ENCODE measurements around the gene SORT1.

Gene SORT1

DNA sequence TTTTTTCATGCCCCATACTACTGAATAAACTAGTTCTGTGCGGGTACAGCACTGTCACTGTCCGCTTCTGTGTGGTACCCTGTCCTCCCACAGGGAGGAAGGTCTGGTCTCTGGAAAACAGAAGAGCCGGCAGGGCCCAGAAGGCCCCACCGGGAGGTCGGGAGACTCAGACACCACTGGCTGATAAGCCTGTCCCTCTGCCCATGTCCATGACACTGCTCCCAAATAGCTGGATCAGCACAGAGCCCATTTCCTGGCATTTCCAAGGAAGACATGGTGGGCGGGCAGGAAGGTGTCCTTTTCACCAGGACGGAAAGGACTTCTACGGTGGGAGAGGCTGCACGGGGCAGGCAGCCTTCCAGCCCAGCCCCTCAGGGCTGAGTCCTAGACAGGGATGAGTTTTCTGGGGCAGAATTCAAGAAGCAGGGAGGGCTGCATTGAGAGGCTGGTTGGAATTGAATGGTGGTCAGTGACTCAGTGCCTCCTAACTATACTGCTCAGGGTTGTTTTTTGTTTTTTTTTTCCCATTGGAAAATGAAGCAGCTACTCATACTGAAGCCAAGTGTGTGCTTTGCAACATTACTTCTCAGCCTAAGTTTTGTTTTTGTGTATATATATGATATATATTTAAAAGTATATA is 121.9 kb downstream of the SORT1 start:
- no peak for DNase-seq (ENCODE audit: low read depth in 2 of 2)

- DNase-seq (ENCODE audit: low read depth in 2 of 2): no peak
Observed at GRCh38 chr1:109274533-109275476, 122.9 kb downstream of the SORT1 start.

GRCh38 chr1:109273570-109274288 is 124.0 kb downstream of the SORT1 start:
- DNase-seq (ENCODE audit: low read depth in 2 of 2): no peak

- no peak for DNase-seq (ENCODE audit: low read depth in 2 of 2)
Observed at GRCh38 chr1:109272831-109273547, 124.7 kb downstream of the SORT1 start.

DNA sequence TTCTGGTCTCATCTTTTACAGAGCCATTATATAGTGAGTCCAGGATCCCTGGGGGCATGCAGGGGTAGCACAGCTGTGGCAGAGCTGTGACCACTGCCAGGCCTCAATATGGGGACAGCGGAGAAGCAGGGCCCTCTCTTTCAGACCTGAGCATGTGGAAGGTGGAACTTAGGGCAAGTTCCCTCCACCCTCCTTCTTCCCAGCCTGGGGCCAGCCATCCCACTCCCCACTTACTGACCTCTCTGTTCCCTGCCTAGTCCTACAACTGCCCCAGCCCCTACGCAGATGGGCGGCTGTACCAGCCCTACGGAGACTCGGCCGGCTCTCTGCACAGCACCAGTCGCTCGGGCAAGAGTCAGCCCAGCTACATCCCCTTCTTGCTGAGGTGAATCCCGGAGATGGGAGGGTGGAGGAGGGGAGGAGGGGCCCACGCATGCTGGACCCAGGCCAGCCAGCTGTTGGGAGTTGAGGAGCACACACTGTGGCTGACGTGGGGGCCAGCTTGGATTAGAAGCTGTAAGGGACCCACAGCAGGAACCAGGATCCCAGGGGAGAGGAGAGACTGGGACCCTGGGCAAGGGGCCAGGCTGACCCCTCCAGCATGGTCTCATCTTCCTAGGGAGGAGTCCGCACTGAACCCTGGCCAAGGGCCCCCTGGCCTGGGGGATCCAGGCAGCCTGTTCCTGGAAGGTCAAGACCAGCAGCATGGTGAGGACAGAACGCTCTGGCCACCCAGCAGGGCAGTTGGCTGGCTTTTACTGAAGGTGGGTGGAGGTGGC is 125.5 kb downstream of the SORT1 start:
- DNase-seq (ENCODE audit: low read depth in 2 of 2): no peak

- no peak for DNase-seq (ENCODE audit: low read depth in 2 of 2)
Observed at GRCh38 chr1:109271458-109271857, 126.3 kb downstream of the SORT1 start.

- DNase-seq (ENCODE audit: low read depth in 2 of 2): no peak
Observed at GRCh38 chr1:109270623-109271317, 126.9 kb downstream of the SORT1 start.

DNA sequence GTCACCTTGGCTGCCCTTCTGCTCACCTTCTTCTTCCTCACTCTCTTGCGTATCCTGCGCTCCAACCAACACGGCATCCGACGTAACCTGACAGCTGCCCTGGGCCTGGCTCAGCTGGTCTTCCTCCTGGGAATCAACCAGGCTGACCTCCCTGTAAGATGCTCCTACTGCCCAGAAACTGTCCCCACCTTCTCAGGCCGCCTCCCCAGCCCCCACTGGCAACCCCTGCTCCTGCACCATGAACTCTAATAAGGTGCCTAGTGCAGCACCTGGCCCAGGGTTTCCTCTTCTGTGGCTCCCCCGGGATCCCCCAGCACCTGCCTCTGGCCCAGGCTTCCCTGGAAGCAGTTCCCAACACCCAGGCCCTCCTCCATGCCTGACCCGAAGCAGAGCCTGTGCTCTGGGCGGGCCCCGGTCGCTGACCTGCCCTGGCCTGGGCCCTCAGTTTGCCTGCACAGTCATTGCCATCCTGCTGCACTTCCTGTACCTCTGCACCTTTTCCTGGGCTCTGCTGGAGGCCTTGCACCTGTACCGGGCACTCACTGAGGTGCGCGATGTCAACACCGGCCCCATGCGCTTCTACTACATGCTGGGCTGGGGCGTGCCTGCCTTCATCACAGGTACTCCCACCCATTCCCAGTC is 127.6 kb downstream of the SORT1 start:
- DNase-seq (ENCODE audit: low read depth in 2 of 2): no peak

DNA sequence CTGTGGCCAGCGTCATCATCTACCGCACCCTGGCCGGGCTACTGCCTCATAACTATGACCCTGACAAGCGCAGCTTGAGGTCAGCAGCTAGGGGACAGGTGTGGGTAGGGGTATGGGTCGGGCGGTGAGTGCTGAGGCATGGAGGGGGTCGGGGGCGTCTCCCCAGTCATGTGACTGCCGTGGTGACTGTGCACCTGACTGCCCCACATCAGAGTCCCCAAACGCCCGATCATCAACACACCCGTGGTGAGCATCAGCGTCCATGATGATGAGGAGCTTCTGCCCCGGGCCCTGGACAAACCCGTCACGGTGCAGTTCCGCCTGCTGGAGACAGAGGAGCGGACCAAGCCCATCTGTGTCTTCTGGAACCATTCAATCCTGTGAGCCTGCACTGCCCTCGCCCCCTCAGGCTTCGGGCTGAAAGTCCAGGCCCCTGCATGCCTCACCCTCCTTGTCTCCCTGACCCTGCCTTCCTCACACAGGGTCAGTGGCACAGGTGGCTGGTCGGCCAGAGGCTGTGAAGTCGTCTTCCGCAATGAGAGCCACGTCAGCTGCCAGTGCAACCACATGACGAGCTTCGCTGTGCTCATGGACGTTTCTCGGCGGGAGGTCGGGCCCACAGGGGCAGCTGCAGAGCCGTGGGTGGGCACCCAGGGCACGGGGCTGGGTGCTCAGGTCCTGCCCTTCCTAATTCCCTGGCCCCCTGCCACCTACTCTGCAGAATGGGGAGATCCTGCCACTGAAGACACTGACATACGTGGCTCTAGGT is 128.3 kb downstream of the SORT1 start:
- no peak for DNase-seq (ENCODE audit: low read depth in 2 of 2)

GRCh38 chr1:109268431-109269211 is 129.1 kb downstream of the SORT1 start:
- no peak for DNase-seq (ENCODE audit: low read depth in 2 of 2)

DNA sequence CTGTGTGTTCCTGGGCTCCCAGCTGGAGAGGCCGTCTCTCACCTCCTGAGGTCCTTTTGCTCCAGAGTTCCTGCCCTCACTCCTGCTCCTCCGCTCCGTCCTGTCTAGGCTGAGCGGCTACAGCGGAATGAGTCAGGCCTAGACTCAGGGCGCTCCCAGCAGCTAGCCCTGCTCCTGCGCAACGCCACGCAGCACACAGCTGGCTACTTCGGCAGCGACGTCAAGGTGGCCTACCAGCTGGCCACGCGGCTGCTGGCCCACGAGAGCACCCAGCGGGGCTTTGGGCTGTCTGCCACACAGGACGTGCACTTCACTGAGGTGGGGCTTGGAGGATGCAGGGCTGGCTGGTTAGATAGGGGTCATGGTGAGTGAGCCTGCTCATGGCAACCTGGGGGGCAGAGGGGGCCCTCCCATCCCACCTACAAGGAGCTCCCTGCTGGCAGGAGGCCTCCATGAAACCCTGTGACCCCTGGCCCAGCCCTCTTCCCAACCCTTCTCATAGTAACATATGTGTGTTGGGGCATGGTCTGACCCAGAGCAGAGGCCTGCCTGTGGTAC is 129.9 kb downstream of the SORT1 start:
- no peak for DNase-seq (ENCODE audit: low read depth in 2 of 2)

- DNase-seq (ENCODE audit: low read depth in 2 of 2): no peak
Observed at GRCh38 chr1:109266965-109267364, 130.8 kb downstream of the SORT1 start.

DNA sequence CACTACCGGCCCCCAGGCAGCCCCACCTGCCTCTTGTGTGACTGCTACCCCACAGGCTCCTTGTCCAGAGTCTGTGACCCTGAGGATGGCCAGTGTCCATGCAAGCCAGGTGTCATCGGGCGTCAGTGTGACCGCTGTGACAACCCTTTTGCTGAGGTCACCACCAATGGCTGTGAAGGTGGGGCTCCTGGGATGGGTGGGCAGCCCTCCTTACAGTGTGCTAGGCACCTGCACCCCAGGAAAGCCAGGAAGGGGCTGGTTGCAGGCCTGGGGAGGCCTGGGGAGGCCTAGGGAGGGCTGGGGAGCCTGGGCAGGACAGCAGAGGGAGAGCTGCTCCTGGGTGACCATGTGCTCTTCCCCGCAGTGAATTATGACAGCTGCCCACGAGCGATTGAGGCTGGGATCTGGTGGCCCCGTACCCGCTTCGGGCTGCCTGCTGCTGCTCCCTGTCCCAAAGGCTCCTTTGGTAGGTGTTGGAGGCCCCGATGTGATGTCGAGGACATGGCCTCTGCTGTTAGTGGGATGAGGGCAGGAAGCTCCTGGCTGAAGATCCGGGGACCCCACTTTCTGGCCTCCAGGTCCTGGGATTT is 131.9 kb downstream of the SORT1 start:
- no peak for DNase-seq (ENCODE audit: low read depth in 2 of 2)

DNA sequence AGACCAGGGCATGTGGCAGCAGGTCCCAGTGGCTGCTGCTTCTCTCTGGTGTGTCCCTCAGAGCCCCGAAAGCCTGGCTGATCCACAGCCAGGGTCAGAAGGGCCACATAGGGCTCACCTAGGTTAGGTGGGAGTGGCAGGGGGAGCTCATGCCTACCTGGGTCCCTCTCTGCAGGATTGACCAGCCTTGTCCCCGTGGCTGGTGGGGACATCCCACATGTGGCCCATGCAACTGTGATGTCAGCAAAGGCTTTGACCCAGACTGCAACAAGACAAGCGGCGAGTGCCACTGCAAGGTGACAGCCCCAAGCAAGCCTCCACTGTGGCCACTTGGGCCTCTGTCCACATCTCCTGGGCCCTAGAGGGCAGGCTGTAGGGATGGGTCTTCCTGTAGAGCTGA is 132.7 kb downstream of the SORT1 start:
- DNase-seq (ENCODE audit: low read depth in 2 of 2): no peak

DNA sequence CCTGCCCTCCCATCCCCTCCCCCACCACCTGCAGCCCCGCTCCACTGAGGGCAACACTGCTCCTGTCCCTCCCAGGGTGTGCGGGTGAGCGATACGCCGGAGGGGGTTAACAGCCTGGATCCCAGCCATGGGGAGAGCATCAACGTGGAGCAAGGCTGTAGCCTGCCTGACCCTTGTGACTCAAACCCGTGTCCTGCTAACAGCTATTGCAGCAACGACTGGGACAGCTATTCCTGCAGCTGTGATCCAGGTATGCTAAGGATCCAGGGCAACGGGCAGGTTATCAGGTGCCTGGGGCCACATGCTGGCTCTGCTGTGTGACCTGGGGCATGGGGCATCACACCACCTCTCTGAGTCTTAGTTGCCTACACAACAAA is 133.4 kb downstream of the SORT1 start:
- DNase-seq (ENCODE audit: low read depth in 2 of 2): no peak

DNA sequence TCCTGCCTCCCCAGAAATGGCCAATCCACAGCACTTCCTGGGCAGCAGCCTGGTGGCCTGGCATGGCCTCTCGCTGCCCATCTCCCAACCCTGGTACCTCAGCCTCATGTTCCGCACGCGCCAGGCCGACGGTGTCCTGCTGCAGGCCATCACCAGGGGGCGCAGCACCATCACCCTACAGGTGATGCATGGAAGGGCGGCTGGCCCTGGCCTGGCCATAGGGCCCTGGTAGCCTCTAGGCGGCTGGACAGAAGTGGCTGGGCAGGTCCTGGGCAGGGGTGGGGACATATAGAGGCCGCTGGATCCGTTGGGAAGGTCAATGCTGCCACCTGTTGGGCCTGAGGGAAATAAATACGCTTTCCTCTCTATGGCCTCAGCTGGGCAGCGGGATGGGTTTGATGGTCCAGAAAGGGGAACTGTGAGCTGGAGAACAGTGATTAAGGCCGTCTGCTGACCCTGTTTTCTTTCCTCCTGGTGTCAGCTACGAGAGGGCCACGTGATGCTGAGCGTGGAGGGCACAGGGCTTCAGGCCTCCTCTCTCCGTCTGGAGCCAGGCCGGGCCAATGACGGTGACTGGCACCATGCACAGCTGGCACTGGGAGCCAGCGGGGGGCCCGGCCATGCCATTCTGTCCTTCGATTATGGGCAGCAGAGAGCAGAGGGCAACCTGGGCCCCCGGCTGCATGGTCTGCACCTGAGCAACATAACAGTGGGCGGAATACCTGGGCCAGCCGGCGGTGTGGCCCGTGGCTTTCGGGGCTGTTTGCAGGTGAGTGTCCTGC is 133.9 kb downstream of the SORT1 start:
- DNase-seq (ENCODE audit: low read depth in 2 of 2): peak; percentile 66 to 70

DNA sequence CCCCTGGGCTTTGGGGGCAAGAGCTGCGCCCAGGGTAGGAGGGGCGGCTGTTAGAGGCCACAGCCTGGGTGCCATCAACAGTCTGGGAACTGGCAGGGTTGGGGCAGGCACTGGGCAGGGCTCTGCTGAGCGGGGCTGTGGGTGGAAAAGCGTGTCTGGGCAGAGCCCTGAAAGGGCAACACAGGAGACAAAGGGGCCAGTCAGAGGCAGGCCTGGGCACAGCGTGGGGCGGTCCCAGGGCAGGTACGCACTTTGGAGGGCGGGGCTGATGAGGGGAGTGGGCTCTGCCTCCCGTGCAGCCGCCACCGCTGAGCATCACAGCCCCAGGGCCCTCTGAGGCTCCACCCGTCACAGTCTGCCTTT is 134.5 kb downstream of the SORT1 start:
- no peak for DNase-seq (ENCODE audit: low read depth in 2 of 2)

Measured in stimulated activated CD8-positive, alpha-beta memory T cell treated with anti-CD3 and anti-CD28 coated beads, Interleukin-15, amount 100 ng/mL, for 48 hours (primary cell).